ENCODE data around the gene ZNF668.

DNA sequence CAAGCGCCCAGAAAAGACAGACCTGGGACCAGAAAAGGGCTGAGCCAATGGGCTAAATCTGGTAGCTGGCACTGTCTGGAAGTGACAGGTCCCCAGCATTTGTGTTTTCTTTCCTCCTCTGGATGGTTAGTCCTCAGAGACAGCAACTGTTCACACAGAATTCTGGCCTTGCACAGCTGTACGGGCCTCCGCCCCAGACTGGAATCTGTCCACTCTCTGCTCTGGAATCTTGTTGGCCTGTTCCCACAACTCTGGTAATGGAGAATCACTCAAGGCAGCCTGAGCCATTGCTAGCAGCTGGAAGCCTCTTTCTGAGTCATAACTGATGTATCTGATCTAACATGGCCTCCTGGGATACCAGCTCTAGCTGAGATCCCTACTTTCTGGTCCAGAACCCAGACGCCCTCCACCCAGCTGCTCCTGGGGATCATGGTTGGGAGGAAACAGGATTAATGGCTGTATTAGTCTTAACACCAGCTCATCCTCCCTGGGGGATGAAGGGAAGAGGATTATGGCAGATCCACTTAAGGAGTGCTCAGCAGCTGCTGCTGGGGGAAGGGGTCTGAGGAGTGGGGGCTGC lies 9.1 kb downstream of the ZNF668 start:
- TF ChIP-seq FOXA1 (IDR thresholded peaks at IDR 0.05) (no peak), CTCF (IDR thresholded peaks at IDR 0.05; ENCODE audit: low read depth, low read length, missing input control) (no peak), GABPA (IDR thresholded peaks at IDR 0.05 in 1 of 2, conservative IDR thresholded peaks at IDR 0.05 in 1 of 2) (no peak), JUND (IDR thresholded peaks at IDR 0.05) (no peak), NR2F2 (IDR thresholded peaks at IDR 0.05) (no peak), RXRA (IDR thresholded peaks at IDR 0.05) (no peak), TAF1 (conservative IDR thresholded peaks at IDR 0.05) (no peak), YY1 (IDR thresholded peaks at IDR 0.05) (no peak)
- TF ChIP-seq, protein P1, sequence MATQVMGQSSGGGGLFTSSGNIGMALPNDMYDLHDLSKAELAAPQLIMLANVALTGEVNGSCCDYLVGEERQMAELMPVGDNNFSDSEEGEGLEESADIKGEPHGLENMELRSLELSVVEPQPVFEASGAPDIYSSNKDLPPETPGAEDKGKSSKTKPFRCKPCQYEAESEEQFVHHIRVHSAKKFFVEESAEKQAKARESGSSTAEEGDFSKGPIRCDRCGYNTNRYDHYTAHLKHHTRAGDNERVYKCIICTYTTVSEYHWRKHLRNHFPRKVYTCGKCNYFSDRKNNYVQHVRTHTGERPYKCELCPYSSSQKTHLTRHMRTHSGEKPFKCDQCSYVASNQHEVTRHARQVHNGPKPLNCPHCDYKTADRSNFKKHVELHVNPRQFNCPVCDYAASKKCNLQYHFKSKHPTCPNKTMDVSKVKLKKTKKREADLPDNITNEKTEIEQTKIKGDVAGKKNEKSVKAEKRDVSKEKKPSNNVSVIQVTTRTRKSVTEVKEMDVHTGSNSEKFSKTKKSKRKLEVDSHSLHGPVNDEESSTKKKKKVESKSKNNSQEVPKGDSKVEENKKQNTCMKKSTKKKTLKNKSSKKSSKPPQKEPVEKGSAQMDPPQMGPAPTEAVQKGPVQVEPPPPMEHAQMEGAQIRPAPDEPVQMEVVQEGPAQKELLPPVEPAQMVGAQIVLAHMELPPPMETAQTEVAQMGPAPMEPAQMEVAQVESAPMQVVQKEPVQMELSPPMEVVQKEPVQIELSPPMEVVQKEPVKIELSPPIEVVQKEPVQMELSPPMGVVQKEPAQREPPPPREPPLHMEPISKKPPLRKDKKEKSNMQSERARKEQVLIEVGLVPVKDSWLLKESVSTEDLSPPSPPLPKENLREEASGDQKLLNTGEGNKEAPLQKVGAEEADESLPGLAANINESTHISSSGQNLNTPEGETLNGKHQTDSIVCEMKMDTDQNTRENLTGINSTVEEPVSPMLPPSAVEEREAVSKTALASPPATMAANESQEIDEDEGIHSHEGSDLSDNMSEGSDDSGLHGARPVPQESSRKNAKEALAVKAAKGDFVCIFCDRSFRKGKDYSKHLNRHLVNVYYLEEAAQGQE (IDR thresholded peaks at IDR 0.05) = no peak

Measured in liver (tissue), 3 donors.